Effector memory CD4-positive, alpha-beta T cell (primary cell): ENCODE results near the gene RNF145.

Experiments
- DNase-seq, 3 donors: peaks; one replicate each; pipeline ENCODE4 v3.0.0-alpha.2; 2020
- H3K27ac ChIP-seq: 2 replicates; pipeline ENCODE4 v1.7.0; 2013; ENCODE audit warnings: mild to moderate bottlenecking, low read length, moderate library complexity; ENCODE audit not compliant: insufficient read depth, poor library complexity, severe bottlenecking
- H3K27me3 ChIP-seq: replicated peaks from 2 replicates; pipeline ENCODE4 v1.7.0; 2013; ENCODE audit warnings: mild to moderate bottlenecking, low read length; ENCODE audit not compliant: insufficient read depth, control insufficient read depth, poor library complexity, severe bottlenecking
- H3K36me3 ChIP-seq: 2 replicates; pipeline ENCODE4 v1.7.0; 2013; ENCODE audit warnings: mild to moderate bottlenecking, low read length, moderate library complexity; ENCODE audit not compliant: control insufficient read depth, insufficient read depth
- H3K4me1 ChIP-seq: 2 replicates; pipeline ENCODE4 v1.7.0; 2013; ENCODE audit warnings: low read length, mild to moderate bottlenecking; ENCODE audit not compliant: control insufficient read depth, insufficient read depth, poor library complexity, severe bottlenecking
- H3K4me3 ChIP-seq: 2 replicates; pipeline ENCODE4 v1.7.0; 2013; ENCODE audit warnings: low read length, low read depth, mild to moderate bottlenecking; ENCODE audit not compliant: insufficient read depth, poor library complexity, severe bottlenecking
- H3K9me3 ChIP-seq: 2 replicates; pipeline ENCODE4 v1.7.0; 2013; ENCODE audit warnings: mild to moderate bottlenecking, low read length, moderate library complexity; ENCODE audit not compliant: control insufficient read depth

The RNF145 gene

DNA sequence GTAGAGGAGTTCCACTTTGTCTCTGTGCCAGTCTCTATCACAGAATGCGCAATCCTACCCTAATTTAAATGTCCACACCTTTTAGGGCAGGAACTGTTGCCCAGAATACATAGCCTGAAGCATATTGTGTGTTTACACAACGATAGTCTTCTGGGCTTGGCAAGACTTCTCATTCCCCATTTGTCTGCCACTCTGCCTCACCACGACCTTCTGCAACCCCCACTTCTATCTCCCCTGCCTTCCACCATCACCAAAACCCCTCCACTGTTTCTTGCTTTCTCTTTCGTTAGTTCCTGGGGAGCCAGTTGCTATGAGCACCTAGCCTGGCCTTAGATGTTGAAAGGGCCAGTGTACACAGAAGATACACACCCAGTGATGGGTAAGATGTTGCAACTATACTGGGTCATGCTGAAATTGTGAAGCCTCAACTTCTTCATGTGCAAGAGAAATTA lies 883 bp upstream of the RNF145 start:
- DNase-seq: no peak
- H3K4me3 ChIP-seq: peak overlapping the region; percentile 77
- peak overlapping the region; percentile 89 for H3K27ac ChIP-seq
- no peaks in the 10 kb centered on the region for H3K27me3 ChIP-seq
- no peaks in the 10 kb centered on the region for H3K9me3 ChIP-seq
- H3K36me3 ChIP-seq: no peaks in the 10 kb centered on the region
- peaks cover 11% of the 10 kb centered on the region for H3K4me1 ChIP-seq

DNA sequence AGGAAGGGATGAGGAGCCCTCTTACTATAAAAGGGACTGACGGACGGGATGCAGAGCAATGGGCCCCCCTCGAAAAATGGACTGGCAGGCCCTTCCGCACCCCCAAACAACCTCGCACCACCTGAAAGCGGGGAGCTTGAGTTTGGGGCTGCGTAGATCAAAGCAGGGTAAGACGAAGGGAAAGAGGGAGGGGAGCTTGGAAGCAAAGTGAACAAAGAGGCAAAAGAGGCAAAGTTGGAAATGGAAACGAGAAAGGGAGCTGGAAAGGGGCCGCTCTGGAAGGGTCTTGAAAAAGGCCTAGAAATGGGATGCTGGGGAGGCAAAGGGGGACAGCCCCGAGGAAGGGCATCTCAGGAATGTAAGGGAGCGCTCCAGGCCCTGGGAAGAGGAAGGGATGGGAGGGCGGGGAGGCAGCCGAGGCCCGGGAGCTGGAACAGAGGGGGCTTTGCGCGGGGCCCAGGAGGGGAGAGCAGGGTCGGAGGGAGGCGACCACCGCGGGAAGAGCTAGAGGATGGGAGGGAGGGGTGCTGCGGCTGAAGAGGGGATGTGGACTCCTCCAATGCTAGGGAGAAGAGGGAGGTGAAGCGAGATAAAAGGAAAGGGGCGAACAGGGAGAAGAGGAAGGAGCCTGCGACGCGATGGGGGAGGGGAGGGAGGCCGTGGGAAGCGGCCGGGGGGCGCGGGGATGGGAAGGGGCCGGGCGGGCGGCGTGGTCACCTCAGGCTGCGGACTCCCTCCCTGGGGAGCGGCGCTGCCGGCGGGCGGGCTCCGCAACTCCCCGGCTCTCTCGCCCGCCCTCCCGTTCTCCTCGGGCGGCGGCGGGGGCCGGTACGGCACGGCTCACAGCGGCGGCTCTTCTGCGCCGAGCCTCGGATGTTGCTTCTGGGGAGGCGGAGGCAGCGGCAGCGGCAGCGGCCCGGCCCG lies 577 bp downstream of the RNF145 start:
- H3K36me3 ChIP-seq: no peaks in the 10 kb centered on the region
- peaks cover 19% of the 10 kb centered on the region for H3K4me1 ChIP-seq
- H3K27me3 ChIP-seq: no peaks in the 10 kb centered on the region
- DNase-seq: peak in 1 of 3 donors; percentile 2
- peak overlapping the region; percentile 82 for H3K4me3 ChIP-seq
- peak overlapping the region; percentile 89 for H3K27ac ChIP-seq
- no peaks in the 10 kb centered on the region for H3K9me3 ChIP-seq

DNA sequence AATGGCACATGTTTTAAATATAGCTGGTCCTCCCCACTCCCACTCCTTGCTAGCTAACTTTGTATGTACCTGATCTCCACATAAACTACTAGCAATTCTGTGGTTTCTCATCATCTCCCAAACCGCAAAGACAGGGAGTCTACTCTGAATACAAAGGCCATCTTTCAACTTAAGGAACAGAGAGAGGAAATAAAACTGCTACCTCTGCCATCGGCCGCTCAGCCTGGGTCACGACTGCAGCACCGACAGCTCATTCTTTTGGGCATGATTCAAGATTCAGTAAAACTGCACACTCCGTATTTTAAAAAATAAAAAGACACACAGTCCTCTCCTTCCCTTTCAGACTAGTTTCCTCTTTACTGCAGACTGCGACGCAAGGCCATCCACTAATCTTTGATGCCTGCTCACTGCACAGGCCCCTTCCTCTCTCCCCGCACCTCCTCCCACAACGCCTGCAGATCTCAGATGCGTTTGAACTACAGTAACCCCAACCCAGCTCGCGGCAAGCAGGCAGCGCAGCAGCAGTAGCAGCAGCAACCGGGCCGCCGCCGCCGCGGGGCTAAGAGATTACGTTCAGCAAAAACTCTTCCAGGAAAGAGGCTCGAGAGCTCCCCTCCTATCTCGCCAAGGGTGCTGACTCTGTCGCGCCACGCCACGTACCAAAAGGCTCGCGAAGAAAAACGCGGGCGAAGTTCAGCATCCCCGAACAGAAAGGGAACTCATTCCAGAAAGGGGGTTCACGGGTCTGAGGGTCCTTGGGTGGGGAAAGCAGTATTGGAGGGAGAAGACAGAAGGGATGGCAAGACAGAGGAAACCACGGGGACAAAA lies 1.5 kb downstream of the RNF145 start:
- H3K4me3 ChIP-seq: peak overlapping the region; percentile 82

DNA sequence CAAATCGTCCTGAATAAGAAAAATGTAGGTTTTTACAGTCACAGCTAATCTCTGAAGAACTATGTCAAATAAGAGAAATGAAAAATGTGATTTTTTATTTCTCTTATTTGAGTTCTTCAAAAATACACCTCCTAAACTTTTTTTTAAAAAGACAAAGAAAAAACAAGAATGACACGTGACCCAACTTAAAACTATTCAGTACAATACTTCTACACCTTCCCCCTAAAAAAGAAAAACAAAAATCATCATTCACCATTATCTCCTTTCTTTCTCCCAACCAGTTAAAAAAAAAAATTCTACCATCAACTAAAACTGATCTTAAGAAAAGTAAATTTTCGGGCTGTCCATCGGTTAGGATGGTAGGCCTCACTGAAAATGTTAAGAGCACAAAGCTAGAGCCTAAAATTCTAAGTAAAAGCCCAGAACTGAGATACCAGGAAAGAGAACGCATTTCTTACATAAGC lies 2.1 kb downstream of the RNF145 start:
- Histone ChIP-seq H3K4me1 (peaks cover 23% of the 10 kb centered on the region), H3K36me3 (no peaks in the 10 kb centered on the region), H3K4me3 (peak overlapping the region; percentile 82), H3K9me3 (no peaks in the 10 kb centered on the region), H3K27me3 (no peaks in the 10 kb centered on the region), H3K27ac (peak overlapping the region; percentile 89)
- no peak for DNase-seq

More for the DNA sequence above, 1.5 kb downstream of the RNF145 start:
- H3K4me1 ChIP-seq: peaks cover 23% of the 10 kb centered on the region
- no peaks in the 10 kb centered on the region for H3K9me3 ChIP-seq
- no peaks in the 10 kb centered on the region for H3K27me3 ChIP-seq
- DNase-seq: peak; percentile 68 to 79 (median 75)
- no peaks in the 10 kb centered on the region for H3K36me3 ChIP-seq
- peak overlapping the region; percentile 89 for H3K27ac ChIP-seq

DNA sequence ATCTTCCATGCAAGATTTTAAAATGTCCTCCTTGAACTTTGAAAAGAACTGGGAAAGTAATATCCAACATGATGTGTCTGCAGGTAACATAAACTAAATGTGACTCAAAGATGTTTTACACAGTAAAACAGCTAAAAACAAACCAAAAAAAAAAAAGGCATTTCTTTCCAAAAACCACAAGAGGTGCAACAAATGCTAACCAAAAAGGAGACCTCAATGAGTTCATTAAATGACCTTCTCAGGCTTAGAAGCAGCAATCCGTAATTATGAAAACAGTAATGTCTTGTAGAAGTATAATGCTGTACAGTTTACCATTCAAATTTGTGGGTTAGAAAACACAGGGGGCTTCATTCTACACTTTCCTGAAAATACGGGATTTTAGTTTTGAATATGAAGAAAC lies 2.5 kb downstream of the RNF145 start:
- peaks cover 23% of the 10 kb centered on the region for H3K4me1 ChIP-seq
- H3K9me3 ChIP-seq: no peaks in the 10 kb centered on the region
- H3K4me3 ChIP-seq: peak overlapping the region; percentile 82
- DNase-seq: no peak
- H3K27ac ChIP-seq: peak overlapping the region; percentile 89
- no peaks in the 10 kb centered on the region for H3K36me3 ChIP-seq
- no peaks in the 10 kb centered on the region for H3K27me3 ChIP-seq

DNA sequence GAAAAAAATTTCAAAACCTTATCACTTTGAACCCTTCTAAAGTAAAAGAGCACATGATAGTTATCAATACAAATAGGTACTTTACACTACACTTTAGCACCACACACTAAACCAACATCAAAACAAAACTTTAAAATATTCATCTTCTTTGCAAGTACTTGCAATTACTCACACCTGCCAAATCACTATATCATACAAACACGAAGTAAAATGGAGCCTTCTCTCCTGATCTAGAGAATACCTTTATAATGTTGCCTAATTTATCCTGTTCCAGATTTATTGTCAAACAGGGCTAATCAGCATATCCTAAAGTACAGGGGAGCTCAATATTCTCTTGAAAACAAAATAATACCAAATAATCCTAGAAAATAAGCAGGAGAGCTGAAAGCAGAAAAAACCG lies 3.0 kb downstream of the RNF145 start:
- H3K4me3 ChIP-seq: peak overlapping the region; percentile 82
- DNase-seq: no peak
- H3K36me3 ChIP-seq: no peaks in the 10 kb centered on the region
- no peaks in the 10 kb centered on the region for H3K9me3 ChIP-seq
- peak overlapping the region; percentile 89 for H3K27ac ChIP-seq
- no peaks in the 10 kb centered on the region for H3K27me3 ChIP-seq
- peaks cover 23% of the 10 kb centered on the region for H3K4me1 ChIP-seq

DNA sequence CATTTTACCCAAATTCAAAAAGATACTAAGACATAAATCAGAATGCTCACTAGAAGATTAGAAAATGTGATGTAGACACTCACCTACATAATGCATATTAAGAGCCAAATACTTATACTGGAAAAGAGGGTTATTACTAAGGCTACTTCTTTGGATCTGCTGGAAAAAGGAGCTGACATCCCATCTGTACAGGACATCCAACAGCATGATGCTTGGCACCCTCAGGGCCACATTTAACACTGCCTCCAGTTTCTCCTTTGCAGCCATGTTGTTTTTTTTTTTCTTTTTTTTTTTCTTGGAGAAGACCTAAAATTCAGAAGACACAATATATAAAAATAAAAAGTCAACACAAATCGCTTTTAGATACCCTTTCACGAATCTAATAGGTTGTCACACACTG lies 6.0 kb downstream of the RNF145 start:
- H3K27ac ChIP-seq: no peak overlapping the region
- peaks cover 32% of the 10 kb centered on the region for H3K4me1 ChIP-seq
- no peak overlapping the region for H3K4me3 ChIP-seq

DNA sequence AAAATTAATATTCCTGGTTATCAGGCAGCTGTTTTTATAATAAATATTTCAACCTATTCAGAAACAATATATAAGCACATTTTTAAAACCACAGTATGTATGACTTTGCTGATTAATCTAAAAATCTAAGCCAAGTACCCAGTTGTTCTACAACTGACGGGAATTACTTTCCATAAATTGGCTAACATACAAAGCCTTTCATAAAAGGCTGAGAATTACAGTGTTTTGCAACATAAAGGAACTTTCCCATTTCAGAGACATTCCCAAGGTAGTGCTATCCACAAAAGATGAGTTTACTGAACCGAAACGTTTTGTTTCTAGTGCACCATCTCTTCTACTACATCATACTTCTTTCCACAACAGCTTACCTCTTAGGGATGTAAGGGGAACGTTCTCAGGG lies 7.2 kb downstream of the RNF145 start:
- H3K36me3 ChIP-seq: peaks cover 11% of the 10 kb centered on the region
- no peak overlapping the region for H3K27ac ChIP-seq
- peaks cover 32% of the 10 kb centered on the region for H3K4me1 ChIP-seq
- H3K9me3 ChIP-seq: no peaks in the 10 kb centered on the region
- H3K27me3 ChIP-seq: no peaks in the 10 kb centered on the region
- DNase-seq: no peak
- no peak overlapping the region for H3K4me3 ChIP-seq

More for the DNA sequence above, 6.0 kb downstream of the RNF145 start:
- Histone ChIP-seq H3K9me3 (no peaks in the 10 kb centered on the region), H3K36me3 (peaks cover 4% of the 10 kb centered on the region), H3K27me3 (no peaks in the 10 kb centered on the region)
- no peak for DNase-seq

DNA sequence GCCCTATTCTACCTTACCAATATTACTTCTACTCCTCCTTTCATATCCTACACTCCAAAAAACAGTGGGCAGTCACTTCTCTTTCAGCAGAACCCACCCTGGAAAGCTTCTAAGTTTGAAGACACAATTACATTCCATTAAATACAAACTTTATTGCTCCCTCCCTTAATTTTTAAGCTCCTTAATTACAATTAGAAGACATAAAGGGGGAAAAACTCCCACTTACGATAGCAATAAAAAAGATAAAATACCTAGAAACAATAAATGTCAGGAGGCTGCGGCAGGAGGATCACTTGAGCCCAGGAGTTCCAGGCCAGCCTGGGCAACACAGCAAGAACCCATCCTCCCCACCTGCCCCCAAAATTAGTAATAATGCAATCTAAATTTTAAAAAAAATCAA lies 9.6 kb downstream of the RNF145 start:
- no peak for DNase-seq
- H3K36me3 ChIP-seq: peaks cover 13% of the 10 kb centered on the region
- H3K27ac ChIP-seq: no peak overlapping the region
- peaks cover 28% of the 10 kb centered on the region for H3K4me1 ChIP-seq
- no peak overlapping the region for H3K4me3 ChIP-seq
- H3K9me3 ChIP-seq: no peaks in the 10 kb centered on the region
- H3K27me3 ChIP-seq: no peaks in the 10 kb centered on the region
